HepG2 (cell line): Measurements from ENCODE around the gene SLC25A15. TPM values are rescaled to one million over a fixed set of nuclear protein-coding genes. Genes with fewer than 3 reads are reported as not detected.

ENCODE experiments used
- ADNP ChIP-seq: sonication (generic); formaldehyde crosslinking; IDR thresholded peaks from 2 replicates; pipeline ENCODE4 v1.4.0; 2020; ENCODE audit warnings: missing genetic modification reagents
- ARNTL ChIP-seq: sonication (generic); formaldehyde crosslinking; IDR thresholded peaks from 2 replicates; pipeline ENCODE4 v1.4.0; 2020; ENCODE audit warnings: mild to moderate bottlenecking, missing genetic modification reagents
- ATF1 ChIP-seq: IDR thresholded peaks from 2 replicates; pipeline ENCODE4 v1.6.1; 2016; ENCODE audit warnings: mild to moderate bottlenecking, control low read depth
- ELF4 ChIP-seq: sonication (generic); formaldehyde crosslinking; IDR thresholded peaks from 2 replicates; pipeline ENCODE4 v1.5.0; 2020; ENCODE audit warnings: missing genetic modification reagents, mild to moderate bottlenecking, moderate library complexity, borderline replicate concordance
- FOSL1 ChIP-seq: sonication (generic); formaldehyde crosslinking; IDR thresholded peaks from 2 replicates; pipeline ENCODE4 v1.9.0; 2021; ENCODE audit warnings: missing genetic modification reagents, borderline replicate concordance
- HCFC1 ChIP-seq: fragments of 150-350 bp; IDR thresholded peaks from 2 replicates; pipeline ENCODE4 v1.6.1; 2014; ENCODE audit warnings: low read depth, low read length
- HOXA3 ChIP-seq: sonication (generic); formaldehyde crosslinking; IDR thresholded peaks from 2 replicates; pipeline ENCODE4 v1.5.0; 2020; ENCODE audit warnings: missing genetic modification reagents
- IKZF4 ChIP-seq: sonication (generic); formaldehyde crosslinking; IDR thresholded peaks from 2 replicates; pipeline ENCODE4 v1.5.1; 2020; ENCODE audit warnings: borderline replicate concordance, mild to moderate bottlenecking, low read depth, missing genetic modification reagents; ENCODE audit errors: not compliant biosample characterization
- KLF16 ChIP-seq, 2 experiments: sonication (generic) in 1 of 2; formaldehyde crosslinking in 1 of 2; IDR thresholded peaks; 2 replicates each; pipeline versions ENCODE4 v1.6.1 to v1.8.0; 2016 to 2023; ENCODE audit warnings: missing genetic modification reagents in 2 of 2, missing compliant biosample characterization in 1 of 2
- MEIS1 ChIP-seq: sonication (generic); formaldehyde crosslinking; IDR thresholded peaks from 2 replicates; pipeline ENCODE4 v1.9.0; 2021; ENCODE audit warnings: mild to moderate bottlenecking, missing genetic modification reagents, moderate library complexity, borderline replicate concordance
- PLRG1 ChIP-seq: fragments of 450-650 bp; conservative IDR thresholded peaks from 2 replicates; pipeline ENCODE4 v1.6.1; 2016
- RNF2 ChIP-seq: fragments of 450-650 bp; conservative IDR thresholded peaks from 2 replicates; pipeline ENCODE4 v1.6.1; 2016; ENCODE audit warnings: low read depth
- SETDB1 ChIP-seq: sonication (generic); formaldehyde crosslinking; IDR thresholded peaks from 2 replicates; pipeline ENCODE4 v1.5.1; 2020; ENCODE audit warnings: missing genetic modification reagents, mild to moderate bottlenecking, borderline replicate concordance
- SIN3A ChIP-seq: IDR thresholded peaks from 2 replicates; pipeline ENCODE4 v1.6.1; 2011; ENCODE audit warnings: low read depth, mild to moderate bottlenecking, control low read depth, low read length, borderline replicate concordance
- SIN3B ChIP-seq: fragments of 150-350 bp; IDR thresholded peaks from 2 replicates; pipeline ENCODE4 v1.6.1; 2014; ENCODE audit warnings: low read length
- U2AF1 ChIP-seq: fragments of 200-400 bp; formaldehyde crosslinking; optimal IDR thresholded peaks from 2 replicates; pipeline ENCODE3; 2017; ENCODE audit warnings: mild to moderate bottlenecking, low read depth, low read length
- ZNF256 ChIP-seq: sonication (generic); formaldehyde crosslinking; conservative IDR thresholded peaks from 2 replicates; pipeline ENCODE4 v1.4.0; 2020; ENCODE audit warnings: missing genetic modification reagents
- ZNF333 ChIP-seq: sonication (generic); formaldehyde crosslinking; IDR thresholded peaks from 2 replicates; pipeline ENCODE4 v1.4.0; 2020; ENCODE audit warnings: mild to moderate bottlenecking, missing genetic modification reagents, borderline replicate concordance
- ZNF441 ChIP-seq: sonication (generic); formaldehyde crosslinking; IDR thresholded peaks from 2 replicates; pipeline ENCODE4 v1.7.0; 2021; ENCODE audit warnings: missing genetic modification reagents, borderline replicate concordance
- ZNF552 ChIP-seq: sonication (generic); formaldehyde crosslinking; IDR thresholded peaks from 2 replicates; pipeline ENCODE4 v1.9.0; 2022; ENCODE audit warnings: missing genetic modification reagents, mild to moderate bottlenecking, borderline replicate concordance
- ZNF598 ChIP-seq: sonication (generic); formaldehyde crosslinking; IDR thresholded peaks from 2 replicates; pipeline ENCODE4 v1.5.1; 2020; ENCODE audit warnings: mild to moderate bottlenecking, missing genetic modification reagents, borderline replicate concordance
- ZNF607 ChIP-seq: sonication (generic); formaldehyde crosslinking; IDR thresholded peaks from 2 replicates; pipeline ENCODE4 v1.5.1; 2020; ENCODE audit warnings: missing genetic modification reagents, mild to moderate bottlenecking, borderline replicate concordance
- ZNF652 ChIP-seq: IDR thresholded peaks from 2 replicates; pipeline ENCODE4 v1.6.1; 2016; ENCODE audit warnings: low read depth, borderline replicate concordance
- ZSCAN25 ChIP-seq: sonication (generic); formaldehyde crosslinking; IDR thresholded peaks from 2 replicates; pipeline ENCODE4 v1.8.0; 2022; ENCODE audit warnings: mild to moderate bottlenecking, missing genetic modification reagents
- ZSCAN29 ChIP-seq: sonication (generic); formaldehyde crosslinking; conservative IDR thresholded peaks from 2 replicates; pipeline ENCODE4 v1.4.0; 2020; ENCODE audit warnings: mild to moderate bottlenecking, missing genetic modification reagents
- polyA plus RNA-seq, 8 experiments: library from polyadenylated mRNA; depleted of rRNA in 3 of 8; stranded (reverse) in 7 of 8; unstranded in 1 of 8; fragments of >200 nt; fragmentation: Illumina TruSeq in 4 of 8; extraction: Trizol in 4 of 8; gene quantifications; 2 replicates each; pipeline versions ENCODE4 v1.2.1 to v1.2.3, GENCODE V29; 2011 to 2016; ENCODE audit warnings: low read depth in 4 of 8, missing spikeins in 1 of 8, mixed read lengths in 1 of 8; ENCODE audit not compliant: insufficient read depth in 1 of 8
- total RNA-seq, 5 experiments: library from RNA; depleted of rRNA; stranded (reverse); fragments of >200 nt; fragmentation: Illumina TruSeq; extraction: Trizol; gene quantifications; 2 replicates each; pipeline ENCODE4 v1.2.3, GENCODE V29; 2016; ENCODE audit warnings: low read depth in 1 of 5
- TF ChIP-seq, protein P1 (sequence below): sonication (generic); IDR thresholded peaks from 2 replicates; pipeline ENCODE4 v1.6.1; 2016; ENCODE audit warnings: low read depth, borderline replicate concordance
- TF ChIP-seq, protein P2 (sequence below): sonication (generic); formaldehyde crosslinking; IDR thresholded peaks from 2 replicates; pipeline ENCODE4 v1.5.0; 2020; ENCODE audit warnings: missing genetic modification reagents, mild to moderate bottlenecking, borderline replicate concordance
- TF ChIP-seq, protein P3 (sequence below): sonication (generic); formaldehyde crosslinking; IDR thresholded peaks from 2 replicates; pipeline ENCODE4 v1.5.0; 2020; ENCODE audit warnings: missing genetic modification reagents
- TF ChIP-seq, protein P4 (sequence below): IDR thresholded peaks from 2 replicates; pipeline ENCODE4 v1.6.1; 2012; ENCODE audit warnings: inconsistent platforms

The SLC25A15 gene
- total and polyA plus RNA-seq, 2 of the 13 experiments (the other 11 are each of a cell fraction or from before 2014, with no cell fraction given): 17.3 to 39.1 TPM

DNA sequence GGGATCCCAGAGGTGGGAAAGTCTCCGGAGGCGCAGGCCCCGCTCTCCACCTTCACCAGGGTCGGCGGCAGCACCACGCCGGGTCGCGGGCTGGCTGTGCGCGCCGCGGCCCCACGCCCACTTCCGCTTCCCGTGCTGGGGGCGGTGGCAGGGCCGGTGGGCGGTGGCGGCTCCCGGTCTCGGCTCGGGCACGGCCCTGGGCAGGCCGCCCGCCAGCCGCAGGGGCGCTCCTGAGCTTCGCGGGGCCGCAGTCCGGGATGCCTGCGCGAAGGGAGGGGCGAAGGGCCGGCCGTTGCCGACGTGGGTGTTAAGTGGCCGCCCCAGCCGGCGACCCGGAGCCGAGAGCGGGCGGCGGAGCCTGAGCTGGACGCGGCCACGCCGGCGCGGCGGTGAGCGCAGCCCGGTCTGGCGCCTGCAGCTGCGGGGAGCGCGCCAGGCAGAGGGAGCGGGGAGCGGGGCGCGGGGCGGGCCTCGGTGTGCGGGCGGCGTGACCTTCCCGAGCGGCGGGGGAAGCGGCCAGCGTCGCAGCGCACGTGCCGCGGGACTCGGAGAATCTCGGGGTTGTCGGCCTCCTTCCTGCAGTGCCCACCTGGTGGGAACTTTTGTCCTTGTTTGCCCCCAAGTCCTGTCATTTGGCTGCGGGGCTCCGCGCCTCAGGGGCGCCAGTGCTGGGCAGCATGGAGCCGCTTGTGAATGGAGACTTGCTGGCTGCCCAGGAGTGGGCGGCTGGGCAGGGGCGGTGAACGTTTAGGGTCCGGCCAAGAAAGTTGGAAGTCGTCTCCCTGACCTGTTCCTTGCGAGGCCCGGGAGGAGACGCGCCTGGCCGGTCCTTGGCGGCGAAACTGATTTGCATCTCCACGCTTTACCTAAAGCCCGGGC lies at the start of gene SLC25A15 (continued):
- TF ChIP-seq ZNF333 (CRISPR knock-in tag) (no peak), ELF4 (CRISPR knock-in tag) (no peak), ZNF552 (CRISPR knock-in tag) (no peak; the same call in 1 of the 2 replicates), FOSL1 (no peak), MEIS1 (CRISPR knock-in tag) (0 out of 2 replicates have a peak, but pooled peaks have one; percentile 29), HOXA3 (CRISPR knock-in tag) (peak; percentile 77; the same call in 1 of the 2 replicates), ADNP (CRISPR knock-in tag) (no peak), PLRG1 (no peak), ZSCAN29 (CRISPR knock-in tag) (peak; percentile 78), ZNF441 (CRISPR knock-in tag) (0 out of 2 replicates have a peak, but pooled peaks have one; percentile 20), ZNF652 (CRISPR knock-in tag) (no peak), RNF2 (no peak), ZNF256 (CRISPR knock-in tag) (no peak; the same call in 1 of the 2 replicates), IKZF4 (peak; percentile 85), SETDB1 (CRISPR knock-in tag) (no peak), ZNF598 (CRISPR knock-in tag) (no peak), SIN3B (no peak), ATF1 (CRISPR knock-in tag) (no peak), HCFC1 (no peak), KLF16 (CRISPR knock-in tag; IDR thresholded peaks at IDR 0.05) (no peak; a peak in 1 of 4 replicates), ZSCAN25 (CRISPR knock-in tag) (peak; percentile 64; the same call in 1 of the 2 replicates), ARNTL (CRISPR knock-in tag) (0 out of 2 replicates have a peak, but pooled peaks have one; percentile 35), U2AF1 (no peak), SIN3A (peak; percentile 74; the same call in 1 of the 2 replicates), ZNF607 (CRISPR knock-in tag) (peak; percentile 31; the same call in 1 of the 2 replicates)
- TF ChIP-seq, protein P1, sequence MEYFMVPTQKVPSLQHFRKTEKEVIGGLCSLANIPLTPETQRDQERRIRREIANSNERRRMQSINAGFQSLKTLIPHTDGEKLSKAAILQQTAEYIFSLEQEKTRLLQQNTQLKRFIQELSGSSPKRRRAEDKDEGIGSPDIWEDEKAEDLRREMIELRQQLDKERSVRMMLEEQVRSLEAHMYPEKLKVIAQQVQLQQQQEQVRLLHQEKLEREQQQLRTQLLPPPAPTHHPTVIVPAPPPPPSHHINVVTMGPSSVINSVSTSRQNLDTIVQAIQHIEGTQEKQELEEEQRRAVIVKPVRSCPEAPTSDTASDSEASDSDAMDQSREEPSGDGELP: no peak
- TF ChIP-seq, protein P2, sequence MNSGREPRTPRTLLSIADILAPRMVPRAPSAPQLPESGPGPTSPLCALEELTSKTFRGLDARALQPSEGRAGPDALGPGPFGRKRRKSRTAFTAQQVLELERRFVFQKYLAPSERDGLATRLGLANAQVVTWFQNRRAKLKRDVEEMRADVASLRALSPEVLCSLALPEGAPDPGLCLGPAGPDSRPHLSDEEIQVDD (CRISPR knock-in tag): no peak
- TF ChIP-seq, protein P3, sequence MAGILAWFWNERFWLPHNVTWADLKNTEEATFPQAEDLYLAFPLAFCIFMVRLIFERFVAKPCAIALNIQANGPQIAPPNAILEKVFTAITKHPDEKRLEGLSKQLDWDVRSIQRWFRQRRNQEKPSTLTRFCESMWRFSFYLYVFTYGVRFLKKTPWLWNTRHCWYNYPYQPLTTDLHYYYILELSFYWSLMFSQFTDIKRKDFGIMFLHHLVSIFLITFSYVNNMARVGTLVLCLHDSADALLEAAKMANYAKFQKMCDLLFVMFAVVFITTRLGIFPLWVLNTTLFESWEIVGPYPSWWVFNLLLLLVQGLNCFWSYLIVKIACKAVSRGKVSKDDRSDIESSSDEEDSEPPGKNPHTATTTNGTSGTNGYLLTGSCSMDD (CRISPR knock-in tag): no peak
- TF ChIP-seq, protein P4, sequence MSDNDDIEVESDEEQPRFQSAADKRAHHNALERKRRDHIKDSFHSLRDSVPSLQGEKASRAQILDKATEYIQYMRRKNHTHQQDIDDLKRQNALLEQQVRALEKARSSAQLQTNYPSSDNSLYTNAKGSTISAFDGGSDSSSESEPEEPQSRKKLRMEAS: peak; percentile 72; the same call in 1 of the 2 replicates
